PC-9 (cell line): Measurements from ENCODE around the gene PWWP2B. TPM values are rescaled to one million over a fixed set of nuclear protein-coding genes. Genes with fewer than 3 reads are reported as not detected.

Source experiments
- BruUV-seq: library from RNA; stranded (reverse); fragments of 400-500 nt; replicated peaks from 2 replicates; lab custom pipeline; 2021; lab: Mats Ljungman, UMichigan
- CTCF ChIA-PET: fragments of 300-600 bp; sonication (Branson Sonifier 250); formaldehyde crosslinking; loops from one replicate; lab custom pipeline; 2022; ENCODE audit warnings: antibody characterized with exemption; lab: Charles Lee
- POLR2A ChIA-PET: fragments of 300-600 bp; sonication (Branson Sonifier 250); formaldehyde crosslinking; loops from one replicate; lab custom pipeline; 2022; ENCODE audit warnings: antibody characterized with exemption; ENCODE audit not compliant: unreplicated experiment; lab: Charles Lee
- DNase-seq, 2 experiments: peaks; one replicate each; pipeline versions ENCODE4 v3.0.0 to v3.0.0-alpha.2; 2015 to 2022; ENCODE audit warnings: mixed read lengths in 1 of 2
- H2AFZ ChIP-seq: fragments of 200-600 bp; sonication (generic); 2 replicates; pipeline ENCODE4 v1.8.1; 2017; ENCODE audit warnings: antibody characterized with exemption
- H3F3A ChIP-seq: fragments of 200-600 bp; sonication (generic); 2 replicates; pipeline ENCODE4 v1.8.1; 2017; ENCODE audit warnings: antibody characterized with exemption, mild to moderate bottlenecking, low read depth; ENCODE audit not compliant: insufficient read depth
- H3K27ac ChIP-seq: fragments of 200-600 bp; sonication (generic); 2 replicates; pipeline ENCODE4 v1.6.1; 2016; ENCODE audit warnings: mixed run types
- H3K27me3 ChIP-seq: fragments of 200-600 bp; sonication (generic); 2 replicates; pipeline ENCODE4 v1.6.1; 2016; ENCODE audit warnings: low read depth, mixed run types; ENCODE audit not compliant: insufficient read depth
- H3K36me3 ChIP-seq: fragments of 200-600 bp; sonication (generic); 2 replicates; pipeline ENCODE4 v1.6.1; 2016; ENCODE audit warnings: low read depth, mixed run types
- H3K4me1 ChIP-seq: fragments of 200-600 bp; sonication (generic); replicated peaks from 2 replicates; pipeline ENCODE4 v1.6.1; 2016; ENCODE audit warnings: mixed run types; ENCODE audit not compliant: insufficient read depth
- H3K4me2 ChIP-seq: fragments of 200-600 bp; sonication (generic); 2 replicates; pipeline ENCODE4 v1.6.1; 2017; ENCODE audit warnings: mixed run types
- H3K4me3 ChIP-seq: fragments of 200-600 bp; sonication (generic); 2 replicates; pipeline ENCODE4 v1.6.1; 2016; ENCODE audit warnings: mixed run types
- H3K79me2 ChIP-seq: fragments of 200-600 bp; sonication (generic); 2 replicates; pipeline ENCODE4 v1.6.1; 2017; ENCODE audit warnings: low read depth, mixed run types
- H3K9me2 ChIP-seq: fragments of 200-600 bp; sonication (generic); 2 replicates; pipeline ENCODE4 v1.8.1; 2017; ENCODE audit warnings: mild to moderate bottlenecking; ENCODE audit not compliant: insufficient read depth
- H3K9me3 ChIP-seq: fragments of 200-600 bp; sonication (generic); 2 replicates; pipeline ENCODE4 v1.8.1; 2016; ENCODE audit warnings: low read depth; ENCODE audit not compliant: insufficient read depth
- H4K20me1 ChIP-seq: fragments of 200-600 bp; sonication (generic); 2 replicates; pipeline ENCODE4 v1.8.1; 2017; ENCODE audit not compliant: insufficient read depth
- EZH2 ChIP-seq: fragments of 200-600 bp; sonication (generic); IDR thresholded peaks from 2 replicates; pipeline ENCODE4 v1.8.0; 2017; ENCODE audit warnings: antibody characterized with exemption, low read depth
- intact Hi-C: fragments of 100-400 bp; cut with micrococcal nuclease; formaldehyde crosslinking; loops from one replicate; pipeline ENCODE4 v1.10.0; 2022; ENCODE audit not compliant: unreplicated experiment
- total RNA-seq: library from RNA; stranded (reverse); gene quantifications from 2 replicates; pipeline ENCODE4 v1.2.3, GENCODE V29; 2021
- TF ChIP-seq, protein P1 (sequence below): fragments of 200-600 bp; sonication (generic); conservative IDR thresholded peaks from 2 replicates; pipeline ENCODE4 v1.6.1; 2017; ENCODE audit warnings: mixed run types, antibody characterized with exemption, mild to moderate bottlenecking, moderate library complexity

The PWWP2B gene
- total RNA-seq, 1 experiment from 2014 or later, result 16.9 TPM

DNA sequence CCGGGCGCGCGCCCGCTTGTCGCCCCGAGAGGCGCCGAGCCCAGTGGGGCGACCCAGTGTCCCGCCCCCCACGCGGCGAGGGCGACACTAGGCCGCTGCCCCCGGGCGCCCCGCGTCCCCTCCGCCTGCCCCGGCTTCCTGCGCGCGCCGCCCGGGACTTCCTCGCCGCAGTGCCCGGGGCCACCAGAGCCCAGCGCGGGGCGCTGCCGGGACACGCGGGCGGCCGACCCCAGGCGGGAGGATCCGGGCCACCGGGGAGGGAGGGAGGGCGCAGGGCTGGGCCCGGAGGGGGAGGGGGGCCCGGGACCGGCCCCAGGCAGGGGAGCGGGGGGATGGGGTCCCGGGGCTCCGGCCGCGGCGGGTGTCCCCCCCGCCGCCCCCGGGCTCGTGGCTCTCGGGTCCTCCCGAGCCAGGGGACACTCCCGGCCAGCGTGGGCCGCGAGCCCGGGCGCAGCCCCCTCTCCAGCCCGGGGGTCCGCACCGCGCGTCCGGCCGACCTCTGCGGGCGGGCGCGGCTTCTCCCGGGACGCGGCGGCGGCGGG, 435 bp upstream of the PWWP2B start:
- intact Hi-C loops, result no loop called here
- H3K9me2 ChIP-seq, result no peaks in the 10 kb centered on the region

GRCh38 chr10:132397671-132398565, 918 bp downstream of the PWWP2B start:
- peak overlapping the region; percentile 75 for H3K4me3 ChIP-seq
- ChIA-PET POLR2A (no interaction called here), CTCF (no interaction called here)
- TF ChIP-seq, protein P1, sequence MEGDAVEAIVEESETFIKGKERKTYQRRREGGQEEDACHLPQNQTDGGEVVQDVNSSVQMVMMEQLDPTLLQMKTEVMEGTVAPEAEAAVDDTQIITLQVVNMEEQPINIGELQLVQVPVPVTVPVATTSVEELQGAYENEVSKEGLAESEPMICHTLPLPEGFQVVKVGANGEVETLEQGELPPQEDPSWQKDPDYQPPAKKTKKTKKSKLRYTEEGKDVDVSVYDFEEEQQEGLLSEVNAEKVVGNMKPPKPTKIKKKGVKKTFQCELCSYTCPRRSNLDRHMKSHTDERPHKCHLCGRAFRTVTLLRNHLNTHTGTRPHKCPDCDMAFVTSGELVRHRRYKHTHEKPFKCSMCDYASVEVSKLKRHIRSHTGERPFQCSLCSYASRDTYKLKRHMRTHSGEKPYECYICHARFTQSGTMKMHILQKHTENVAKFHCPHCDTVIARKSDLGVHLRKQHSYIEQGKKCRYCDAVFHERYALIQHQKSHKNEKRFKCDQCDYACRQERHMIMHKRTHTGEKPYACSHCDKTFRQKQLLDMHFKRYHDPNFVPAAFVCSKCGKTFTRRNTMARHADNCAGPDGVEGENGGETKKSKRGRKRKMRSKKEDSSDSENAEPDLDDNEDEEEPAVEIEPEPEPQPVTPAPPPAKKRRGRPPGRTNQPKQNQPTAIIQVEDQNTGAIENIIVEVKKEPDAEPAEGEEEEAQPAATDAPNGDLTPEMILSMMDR, result no peak
- TF ChIP-seq EZH2, result no peak
- H3K4me2 ChIP-seq, result peak overlapping the region; percentile 97
- no peaks in the 10 kb centered on the region for H3K36me3 ChIP-seq
- no peaks in the 10 kb centered on the region for H3K9me2 ChIP-seq
- H3F3A ChIP-seq, result no peaks in the 10 kb centered on the region; the same call in 1 of the 2 replicates
- H4K20me1 ChIP-seq, result no peaks in the 10 kb centered on the region
- no peaks in the 10 kb centered on the region for H3K9me3 ChIP-seq
- H3K27ac ChIP-seq, result peak overlapping the region; percentile 77
- peaks cover 44% of the 10 kb centered on the region for H3K79me2 ChIP-seq
- peak; percentile 33 to 53 for DNase-seq
- peaks cover 35% of the 10 kb centered on the region for H3K4me1 ChIP-seq
- 0 out of 2 replicates have a peak overlapping the region, but pooled peaks have one; percentile 68 for H2AFZ ChIP-seq
- TSS peak; percentile 32 for BruUV-seq
- no peaks in the 10 kb centered on the region for H3K27me3 ChIP-seq
- intact Hi-C loops, result no loop called here

More for the DNA sequence above, 435 bp upstream of the PWWP2B start:
- BruUV-seq, result no TSS peak
- no peak for TF ChIP-seq EZH2
- TF ChIP-seq, protein P1, result no peak
- Histone ChIP-seq H3F3A (no peaks in the 10 kb centered on the region; the same call in 1 of the 2 replicates), H3K36me3 (no peaks in the 10 kb centered on the region), H3K27me3 (no peaks in the 10 kb centered on the region), H3K9me3 (no peaks in the 10 kb centered on the region), H4K20me1 (no peaks in the 10 kb centered on the region), H3K4me1 (peaks cover 37% of the 10 kb centered on the region), H3K27ac (no peak overlapping the region), H3K79me2 (peaks cover 39% of the 10 kb centered on the region), H3K4me3 (peak overlapping the region; percentile 51; the same call in 1 of the 2 replicates), H2AFZ (no peak overlapping the region), H3K4me2 (peak overlapping the region; percentile 68)
- DNase-seq, result peak in 1 of 2 experiments; percentile 43
- ChIA-PET POLR2A (no interaction called here), CTCF (no interaction called here)

- Histone ChIP-seq H3K4me2 (peak overlapping the region; percentile 97), H3K4me1 (peaks cover 33% of the 10 kb centered on the region), H3K27ac (peak overlapping the region; percentile 77; the same call in 1 of the 2 replicates), H3K9me2 (no peaks in the 10 kb centered on the region), H4K20me1 (no peaks in the 10 kb centered on the region), H3K79me2 (peaks cover 48% of the 10 kb centered on the region), H3K36me3 (no peaks in the 10 kb centered on the region), H3F3A (no peaks in the 10 kb centered on the region), H3K4me3 (peak overlapping the region; percentile 75; the same call in 1 of the 2 replicates), H3K27me3 (no peaks in the 10 kb centered on the region), H3K9me3 (no peaks in the 10 kb centered on the region), H2AFZ (no peak overlapping the region)
- TF ChIP-seq EZH2, result no peak
- TF ChIP-seq, protein P1, result no peak
- intact Hi-C loops, result no loop called here
- POLR2A ChIA-PET, result no interaction called here
- CTCF ChIA-PET, result no interaction called here
- no TSS peak for BruUV-seq
- no peak for DNase-seq
Measured at GRCh38 chr10:132398566-132398991, 1.6 kb downstream of the PWWP2B start.
